Neural cell (in vitro differentiated cells): Measurements from ENCODE around the gene LRRC27. TPM values are rescaled to one million over a fixed set of nuclear protein-coding genes. Genes with fewer than 3 reads are reported as not detected.

Experiments used
- H2AFZ ChIP-seq: fragments of 200-600, 300-800 bp; sonication (generic), shearing (Covaris generic); 2 replicates; pipeline ENCODE4 v1.6.0; 2014; ENCODE audit warnings: low read depth, mild to moderate bottlenecking, antibody characterized with exemption, low read length, moderate library complexity
- H3F3A ChIP-seq: fragments of 200-600 bp; shearing (Covaris generic); 2 replicates; pipeline ENCODE4 v1.6.1; 2016; ENCODE audit warnings: mild to moderate bottlenecking, moderate library complexity, mixed read lengths, antibody characterized with exemption, low read length; ENCODE audit not compliant: insufficient read depth, poor library complexity, severe bottlenecking
- H3K27ac ChIP-seq: fragments of 200-600, 300-800 bp; sonication (generic), shearing (Covaris generic); 2 replicates; pipeline ENCODE4 v1.5.1; 2014; ENCODE audit warnings: mild to moderate bottlenecking, low read length, moderate library complexity
- H3K27me3 ChIP-seq: fragments of 300-800, 200-600 bp; sonication (generic), shearing (Covaris generic); 2 replicates; pipeline ENCODE4 v1.6.0; 2014; ENCODE audit warnings: mild to moderate bottlenecking, low read depth, low read length, moderate library complexity; ENCODE audit not compliant: insufficient read depth
- H3K36me3 ChIP-seq: fragments of 300-800, 200-600 bp; sonication (generic), shearing (Covaris generic); 2 replicates; pipeline ENCODE4 v1.5.1; 2014; ENCODE audit warnings: mild to moderate bottlenecking, antibody characterized with exemption, low read length, moderate library complexity; ENCODE audit not compliant: insufficient read depth
- H3K4me2 ChIP-seq: fragments of 300-800, 200-600 bp; sonication (generic), shearing (Covaris generic); 2 replicates; pipeline ENCODE4 v1.6.0; 2014; ENCODE audit warnings: mild to moderate bottlenecking, low read length
- H3K4me3 ChIP-seq: fragments of 300-800, 200-600 bp; sonication (generic), shearing (Covaris generic); 2 replicates; pipeline ENCODE4 v1.5.1; 2014; ENCODE audit warnings: mild to moderate bottlenecking, low read length, moderate library complexity
- H3K79me2 ChIP-seq: fragments of 200-600 bp; shearing (Covaris generic); replicated peaks from 2 replicates; pipeline ENCODE4 v1.6.0; 2014; ENCODE audit warnings: mild to moderate bottlenecking, low read length, moderate library complexity; ENCODE audit not compliant: insufficient read depth
- H3K9ac ChIP-seq: fragments of 300-800, 200-600 bp; sonication (generic), shearing (Covaris generic); 2 replicates; pipeline ENCODE4 v1.6.1; 2016; ENCODE audit warnings: mild to moderate bottlenecking, low read length, mixed read lengths
- H3K9me2 ChIP-seq: fragments of 200-600 bp; shearing (Covaris generic); 2 replicates; pipeline ENCODE4 v1.6.1; 2016; ENCODE audit warnings: mild to moderate bottlenecking, low read length, mixed read lengths; ENCODE audit not compliant: insufficient read depth
- H3K9me3 ChIP-seq: fragments of 200-600, 300-800 bp; sonication (generic), shearing (Covaris generic); 2 replicates; pipeline ENCODE4 v1.6.1; 2016; ENCODE audit warnings: mild to moderate bottlenecking, mixed run types, low read length, moderate library complexity, mixed read lengths
- H4K20me1 ChIP-seq: fragments of 200-600 bp; shearing (Covaris generic); 2 replicates; pipeline ENCODE4 v1.6.1; 2016; ENCODE audit warnings: mild to moderate bottlenecking, mixed run types; ENCODE audit not compliant: insufficient read depth
- CTCF ChIP-seq: fragments of 450-650 bp; IDR thresholded peaks from 2 replicates; pipeline ENCODE4 v1.5.1; 2014; ENCODE audit warnings: antibody characterized with exemption, mild to moderate bottlenecking, moderate library complexity; ENCODE audit not compliant: poor library complexity, severe bottlenecking
- EP300 ChIP-seq: fragments of 450-650 bp; conservative IDR thresholded peaks from 2 replicates; pipeline ENCODE4 v1.6.1; 2014; ENCODE audit warnings: antibody characterized with exemption, mild to moderate bottlenecking, moderate library complexity; ENCODE audit not compliant: poor library complexity, severe bottlenecking
- EZH2 ChIP-seq: fragments of 200-600, 300-800 bp; shearing (Covaris generic), sonication (generic); IDR thresholded peaks from 2 replicates; pipeline ENCODE4 v1.6.1; 2014; ENCODE audit warnings: antibody characterized with exemption, low read length, borderline replicate concordance, mild to moderate bottlenecking; ENCODE audit not compliant: insufficient read depth, poor library complexity, severe bottlenecking
- MXI1 ChIP-seq: fragments of 450-650 bp; conservative IDR thresholded peaks from 2 replicates; pipeline ENCODE4 v1.6.1; 2014; ENCODE audit warnings: antibody characterized with exemption, mild to moderate bottlenecking; ENCODE audit not compliant: poor library complexity, severe bottlenecking
- POLR2AphosphoS5 ChIP-seq: IDR thresholded peaks from 2 replicates; pipeline ENCODE4 v1.6.1; 2012
- RAD21 ChIP-seq: fragments of 450-650 bp; conservative IDR thresholded peaks from 2 replicates; pipeline ENCODE4 v1.6.1; 2014; ENCODE audit warnings: antibody characterized with exemption, mild to moderate bottlenecking, moderate library complexity
- REST ChIP-seq: IDR thresholded peaks from 2 replicates; pipeline ENCODE4 v1.6.1; 2012; ENCODE audit warnings: borderline replicate concordance
- SMC3 ChIP-seq: fragments of 450-650 bp; conservative IDR thresholded peaks from 2 replicates; pipeline ENCODE4 v1.6.1; 2014; ENCODE audit warnings: antibody characterized with exemption, mild to moderate bottlenecking, moderate library complexity; ENCODE audit not compliant: poor library complexity
- TAF1 ChIP-seq: IDR thresholded peaks from 2 replicates; pipeline ENCODE4 v1.6.1; 2012; ENCODE audit warnings: low read depth
- polyA plus RNA-seq: library from polyadenylated mRNA; depleted of rRNA; stranded (reverse); fragments of >200 nt; gene quantifications from 2 replicates; pipeline ENCODE4 v1.2.3, GENCODE V29; 2014

Gene LRRC27
- polyA plus RNA-seq, 1 donor from 2014 or later, result 26.7 TPM

GRCh38 chr10:132401401-132402118, 69.6 kb downstream of the LRRC27 start:
- Histone ChIP-seq H3K4me2 (no peak overlapping the region), H3K9me3 (no peaks in the 10 kb centered on the region), H3K4me3 (no peak overlapping the region), H3K79me2 (peaks cover 6% of the 10 kb centered on the region), H3K27ac (no peak overlapping the region), H2AFZ (no peak overlapping the region), H3K9ac (no peak overlapping the region), H3F3A (no peaks in the 10 kb centered on the region), H4K20me1 (no peaks in the 10 kb centered on the region), H3K9me2 (no peaks in the 10 kb centered on the region), H3K27me3 (no peaks in the 10 kb centered on the region), H3K36me3 (no peaks in the 10 kb centered on the region)
- TF ChIP-seq MXI1 (no peak), RAD21 (no peak), SMC3 (no peak), REST (no peak), CTCF (no peak)

GRCh38 chr10:132402781-132403241, 70.8 kb downstream of the LRRC27 start:
- H3K9me2 ChIP-seq, result no peaks in the 10 kb centered on the region

More at GRCh38 chr10:132402781-132403241, 70.8 kb downstream of the LRRC27 start:
- H3K4me2 ChIP-seq, result no peak overlapping the region
- H3K9ac ChIP-seq, result no peak overlapping the region
- no peaks in the 10 kb centered on the region for H3K36me3 ChIP-seq
- TF ChIP-seq MXI1 (no peak), CTCF (no peak), EZH2 (no peak), POLR2AphosphoS5 (no peak), TAF1 (no peak), RAD21 (no peak), REST (no peak), EP300 (no peak), SMC3 (no peak)
- H2AFZ ChIP-seq, result no peak overlapping the region
- H3K27me3 ChIP-seq, result no peaks in the 10 kb centered on the region
- H3K9me3 ChIP-seq, result no peaks in the 10 kb centered on the region
- H3K79me2 ChIP-seq, result peaks cover 6% of the 10 kb centered on the region
- H3F3A ChIP-seq, result no peaks in the 10 kb centered on the region
- no peak overlapping the region for H3K27ac ChIP-seq
- no peak overlapping the region for H3K4me3 ChIP-seq
- no peaks in the 10 kb centered on the region for H4K20me1 ChIP-seq
